ENCODE measurements around the gene GASK1A. TPM values are rescaled to one million over a fixed set of nuclear protein-coding genes. Genes with fewer than 3 reads are reported as not detected.

The GASK1A gene
- total and polyA plus RNA-seq, 10 of the 15 experiments (the other 5 are each of a cell fraction or from before 2014, with no cell fraction given): 0.18 TPM; not detected in 9

DNA sequence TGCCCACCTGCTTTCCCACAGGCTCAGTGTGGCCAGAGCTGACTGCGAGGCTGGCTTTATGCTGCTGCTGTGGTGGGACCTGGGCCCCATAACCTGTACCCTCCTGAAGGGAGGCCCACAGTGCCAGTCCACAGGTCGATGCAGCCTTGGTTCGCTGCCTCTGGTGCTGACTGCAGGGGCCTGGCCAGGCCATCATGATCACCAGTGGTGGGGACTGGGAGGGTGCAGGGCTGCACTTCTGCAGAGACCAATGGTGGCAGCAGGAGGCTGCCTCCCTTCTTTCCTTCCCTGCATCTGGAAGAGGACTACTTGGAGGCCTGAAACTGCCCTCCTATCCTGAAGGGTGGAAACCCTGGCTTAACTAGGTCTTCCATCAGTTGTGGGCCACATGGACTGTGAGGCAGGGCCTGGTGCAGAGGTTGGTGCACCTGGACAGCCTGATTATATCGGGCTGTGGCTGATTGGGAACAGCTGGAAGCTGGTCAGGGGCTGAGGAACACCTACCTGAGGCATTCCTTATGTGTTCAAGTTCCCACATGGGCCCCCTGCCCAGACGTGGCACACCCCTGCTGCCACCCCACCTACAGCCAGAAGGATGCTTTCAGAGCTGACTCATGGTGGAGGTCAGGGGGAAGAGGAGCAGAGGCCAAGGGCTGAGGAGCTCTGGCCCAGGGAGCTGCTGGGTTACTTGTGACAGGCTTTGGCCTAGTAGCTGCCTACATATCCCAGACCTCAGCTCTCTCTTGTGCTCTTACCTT lies 97.0 kb downstream of the GASK1A start:
- ChIA-PET RAD21 (ENCODE audit: unreplicated experiment) (no interaction called here), POLR2A (no interaction called here), SMC1A (ENCODE audit: uncharacterized antibody, unreplicated experiment) (interaction anchor here (3.4 kb wide), 1 partner anchor 114 kb away, joined by 10 read pairs; no protein-coding TSS in a partner anchor), CTCF (interaction anchor here (1.5 kb wide), 1 partner anchor 13 kb away, joined by 3 read pairs; no protein-coding TSS in a partner anchor)
- Histone ChIP-seq H3K9me3 (replicated peaks; ENCODE audit: control insufficient read depth, insufficient read depth, low read length) (no peaks in the 10 kb centered on the region; the same call in 2 of the 3 replicates), H3K79me2 (ENCODE audit: control insufficient read depth, insufficient read depth, low read length) (no peaks in the 10 kb centered on the region), H3K4me3 (no peak overlapping the region), H3K27ac (ENCODE audit: control insufficient read depth, insufficient read depth) (no peak overlapping the region), H3K36me3 (ENCODE audit: control insufficient read depth in 2 of 2, insufficient read depth in 2 of 2, low read length in 1 of 2) (no peaks in the 10 kb centered on the region; a peak in 1 of 4 replicates), H3K27me3 (replicated peaks in 1 of 2; ENCODE audit: control insufficient read depth in 2 of 2, insufficient read depth in 2 of 2, low read length in 1 of 2) (no peaks in the 10 kb centered on the region; a peak in 1 of 4 replicates), H2AFZ (ENCODE audit: control insufficient read depth, low read depth, low read length) (no peak overlapping the region), H3K4me2 (ENCODE audit: control insufficient read depth, insufficient read depth) (no peak overlapping the region), H3K9ac (ENCODE audit: control insufficient read depth, insufficient read depth, low read length) (no peak overlapping the region), H3K4me1 (ENCODE audit: control insufficient read depth, insufficient read depth, low read length) (no peaks in the 10 kb centered on the region), H4K20me1 (ENCODE audit: control insufficient read depth, insufficient read depth) (no peaks in the 10 kb centered on the region)
- intact Hi-C loops (cut with micrococcal nuclease; ENCODE audit: unreplicated experiment) (no loop called here), in situ Hi-C loops (cut with MboI) (no loop called here)
- BruUV-seq (replicated peaks): no TSS peak
- TF ChIP-seq NFXL1 (IDR thresholded peaks at IDR 0.05; ENCODE audit: borderline replicate concordance): no peak
- no peak for TF ChIP-seq MYC (IDR thresholded peaks at IDR 0.05; ENCODE audit: insufficient read depth, insufficient read length, insufficient replicate concordance, low read length, severe bottlenecking)
- TF ChIP-seq RAD51 (IDR thresholded peaks at IDR 0.05): no peak
- TF ChIP-seq KLF5 (IDR thresholded peaks at IDR 0.05; ENCODE audit: partially characterized antibody): no peak
- no peak for TF ChIP-seq CHD2 (IDR thresholded peaks at IDR 0.05; ENCODE audit: borderline replicate concordance, low read depth, low read length)
- 3% methylated on average over 5 of the region's 5 CpGs for WGBS (ENCODE audit: insufficient coverage, insufficient replicate concordance, low lambda C conversion rate, missing lambda C conversion rate)
- ATAC-seq (no peak), DNase-seq (ENCODE audit: low read depth, low spot score) (no peak), FAIRE-seq (no peak)

DNA sequence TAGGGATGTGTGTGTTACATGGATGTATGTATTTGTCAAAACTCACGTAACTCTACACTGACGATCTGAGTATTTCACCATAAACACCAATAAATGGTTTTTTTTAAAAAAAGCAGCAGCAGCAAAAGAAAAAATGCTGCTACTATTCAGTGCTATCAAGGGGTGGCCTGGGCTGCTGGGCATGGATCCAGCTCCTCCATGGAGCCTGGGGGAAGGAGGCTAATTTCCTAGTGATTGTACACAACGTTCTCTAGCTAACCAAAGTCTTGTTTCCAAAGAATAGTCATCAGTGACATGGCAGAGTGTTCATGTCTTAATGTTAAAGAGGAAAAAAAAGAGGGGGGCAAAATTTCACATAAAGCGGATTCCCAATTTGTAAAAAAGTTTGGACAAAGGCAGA lies 97.7 kb downstream of the GASK1A start:
- ChIA-PET SMC1A (ENCODE audit: uncharacterized antibody, unreplicated experiment) (interaction anchor here (3.4 kb wide), 1 partner anchor 115 kb away, joined by 10 read pairs; no protein-coding TSS in a partner anchor), RAD21 (ENCODE audit: unreplicated experiment) (interaction anchor here (0.8 kb wide), 1 partner anchor 115 kb away, joined by 3 read pairs; no protein-coding TSS in a partner anchor), CTCF (interaction anchor here (1.5 to 2.4 kb wide), 2 partner anchors 13 to 115 kb away, joined by 3 to 10 read pairs; no protein-coding TSS in a partner anchor), POLR2A (no interaction called here)
- DNase-seq (ENCODE audit: low read depth, low spot score): no peak
- Histone ChIP-seq H3K36me3 (ENCODE audit: control insufficient read depth in 2 of 2, insufficient read depth in 2 of 2, low read length in 1 of 2) (no peaks in the 10 kb centered on the region; a peak in 1 of 4 replicates), H3K4me2 (ENCODE audit: control insufficient read depth, insufficient read depth) (no peak overlapping the region), H3K27me3 (replicated peaks in 1 of 2; ENCODE audit: control insufficient read depth in 2 of 2, insufficient read depth in 2 of 2, low read length in 1 of 2) (no peaks in the 10 kb centered on the region; a peak in 1 of 4 replicates), H3K9ac (ENCODE audit: control insufficient read depth, insufficient read depth, low read length) (no peak overlapping the region), H3K4me1 (ENCODE audit: control insufficient read depth, insufficient read depth, low read length) (no peaks in the 10 kb centered on the region), H3K27ac (ENCODE audit: control insufficient read depth, insufficient read depth) (no peak overlapping the region), H3K4me3 (no peak overlapping the region), H2AFZ (ENCODE audit: control insufficient read depth, low read depth, low read length) (no peak overlapping the region), H4K20me1 (ENCODE audit: control insufficient read depth, insufficient read depth) (no peaks in the 10 kb centered on the region), H3K79me2 (ENCODE audit: control insufficient read depth, insufficient read depth, low read length) (no peaks in the 10 kb centered on the region), H3K9me3 (replicated peaks; ENCODE audit: control insufficient read depth, insufficient read depth, low read length) (no peaks in the 10 kb centered on the region; the same call in 2 of the 3 replicates)
- FAIRE-seq: no peak
- no peak for ATAC-seq
- TF ChIP-seq, protein P1, sequence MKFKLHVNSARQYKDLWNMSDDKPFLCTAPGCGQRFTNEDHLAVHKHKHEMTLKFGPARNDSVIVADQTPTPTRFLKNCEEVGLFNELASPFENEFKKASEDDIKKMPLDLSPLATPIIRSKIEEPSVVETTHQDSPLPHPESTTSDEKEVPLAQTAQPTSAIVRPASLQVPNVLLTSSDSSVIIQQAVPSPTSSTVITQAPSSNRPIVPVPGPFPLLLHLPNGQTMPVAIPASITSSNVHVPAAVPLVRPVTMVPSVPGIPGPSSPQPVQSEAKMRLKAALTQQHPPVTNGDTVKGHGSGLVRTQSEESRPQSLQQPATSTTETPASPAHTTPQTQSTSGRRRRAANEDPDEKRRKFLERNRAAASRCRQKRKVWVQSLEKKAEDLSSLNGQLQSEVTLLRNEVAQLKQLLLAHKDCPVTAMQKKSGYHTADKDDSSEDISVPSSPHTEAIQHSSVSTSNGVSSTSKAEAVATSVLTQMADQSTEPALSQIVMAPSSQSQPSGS (IDR thresholded peaks at IDR 0.05; ENCODE audit: low read length): no peak
- TF ChIP-seq BRCA1 (IDR thresholded peaks at IDR 0.05; ENCODE audit: low read depth, low read length): no peak
- no peak for TF ChIP-seq NRF1 (conservative IDR thresholded peaks at IDR 0.05; ENCODE audit: low read depth, low read length)
- no peak for TF ChIP-seq MYC (IDR thresholded peaks at IDR 0.05; ENCODE audit: insufficient read depth, insufficient read length, insufficient replicate concordance, low read length, severe bottlenecking)
- TF ChIP-seq NR2C1 (IDR thresholded peaks at IDR 0.05): no peak
- no peak for TF ChIP-seq PAX5 (IDR thresholded peaks at IDR 0.05; ENCODE audit: borderline replicate concordance, low read depth, low read length)
- no peak for TF ChIP-seq POLR2AphosphoS2 (IDR thresholded peaks at IDR 0.05; ENCODE audit: low read depth, low read length)
- in situ Hi-C loops (cut with MboI): no loop called here
- BruUV-seq (replicated peaks): no TSS peak
- intact Hi-C loops (cut with micrococcal nuclease; ENCODE audit: unreplicated experiment): no loop called here
- 45% methylated on average over 4 of the region's 4 CpGs for WGBS (ENCODE audit: insufficient coverage, insufficient replicate concordance, low lambda C conversion rate, missing lambda C conversion rate)

Measured in GM12878 (cell line).